ENCODE data around the gene FOXP4.

FOXP4 gene

DNA sequence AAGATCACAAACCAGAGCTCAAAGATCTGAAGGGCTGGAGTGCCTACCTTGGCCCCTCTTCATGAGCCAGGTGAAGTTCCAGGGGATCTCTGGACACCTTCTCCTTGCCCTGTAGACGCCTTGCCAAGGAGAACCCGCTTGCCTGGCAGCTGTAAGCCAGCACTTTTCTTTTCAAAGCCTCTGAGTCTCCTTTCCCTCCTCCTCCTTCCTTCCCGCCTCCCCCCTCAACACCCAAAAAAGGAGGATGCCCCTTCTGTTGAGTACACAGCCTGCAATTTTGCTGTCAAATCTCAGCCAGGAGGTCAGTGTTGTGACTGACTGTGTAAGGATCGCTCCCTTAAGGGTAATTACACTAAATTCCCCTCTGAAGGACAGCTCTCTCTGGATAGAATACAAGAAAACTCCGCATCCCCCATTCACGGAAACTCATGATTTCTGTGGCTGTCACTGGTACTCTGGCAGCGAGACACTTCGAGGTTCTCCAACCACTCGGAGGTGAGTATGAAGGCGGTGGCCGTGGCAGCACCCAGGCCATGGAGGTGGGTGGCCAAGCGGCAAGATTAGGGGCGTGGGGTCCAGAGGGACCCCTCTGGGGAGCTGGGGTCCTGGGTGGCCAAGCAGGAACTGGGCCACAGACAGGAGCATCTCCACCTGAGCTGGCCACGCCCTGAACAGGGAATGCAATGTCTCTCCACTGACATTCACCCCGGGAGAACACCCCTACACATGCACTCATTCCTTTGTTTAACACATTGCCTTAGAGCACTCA lies 23.2 kb upstream of the FOXP4 start:
- DNase-seq: no peak

DNA sequence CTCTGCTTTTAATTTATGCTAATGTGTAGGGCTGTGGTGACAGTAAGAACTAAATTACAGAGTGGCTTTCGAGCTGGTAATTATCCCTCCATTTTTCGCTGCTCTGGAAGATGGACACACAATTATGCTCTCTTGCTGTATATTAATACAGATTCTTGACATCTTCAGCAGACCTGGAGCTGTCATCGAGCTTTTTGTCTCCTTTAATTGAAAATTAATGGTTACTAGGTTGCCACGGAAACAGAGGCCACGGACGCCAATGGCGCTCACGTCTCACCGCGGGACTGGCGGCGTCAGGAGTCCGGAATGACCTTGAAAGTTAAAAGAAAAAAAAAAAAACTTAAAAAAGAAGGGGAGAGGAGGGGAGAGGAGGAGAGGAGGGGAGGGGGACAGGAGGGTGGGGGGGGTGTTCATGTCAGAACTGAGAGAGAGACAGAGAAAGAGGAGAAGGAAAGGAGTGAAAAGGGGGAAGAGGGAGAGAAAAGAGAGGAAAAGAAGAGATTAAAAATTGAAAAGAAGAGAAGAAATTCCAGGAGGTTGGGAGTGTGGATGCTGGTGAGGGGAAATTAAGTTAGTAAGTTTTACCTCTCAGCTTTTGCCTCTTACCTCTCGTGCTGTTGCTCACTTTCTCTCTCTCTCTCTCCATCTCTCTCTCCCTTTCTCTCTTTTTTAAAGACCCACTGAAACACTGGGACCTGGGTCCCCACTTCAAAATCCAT lies 22.1 kb upstream of the FOXP4 start:
- DNase-seq: no peak

DNA sequence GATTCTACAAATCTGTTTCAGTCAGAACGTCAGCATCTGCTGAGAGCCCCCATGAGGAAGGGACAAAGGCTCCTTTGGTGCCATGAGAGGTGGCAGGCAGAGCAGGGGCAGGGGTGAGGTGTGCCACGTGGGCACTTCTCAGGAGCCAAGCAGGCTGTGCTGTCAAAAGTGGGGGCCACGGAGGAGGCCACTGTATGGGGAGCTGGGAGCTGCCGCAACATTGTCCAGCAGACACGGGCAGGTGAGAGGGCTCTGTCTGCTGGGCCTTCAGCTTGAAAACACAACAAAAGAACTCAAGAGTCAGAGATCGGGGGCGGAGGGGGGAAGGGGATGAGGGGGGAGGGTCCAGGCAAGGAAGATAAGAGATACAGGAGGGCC lies 21.6 kb upstream of the FOXP4 start:
- no peak for DNase-seq

DNA sequence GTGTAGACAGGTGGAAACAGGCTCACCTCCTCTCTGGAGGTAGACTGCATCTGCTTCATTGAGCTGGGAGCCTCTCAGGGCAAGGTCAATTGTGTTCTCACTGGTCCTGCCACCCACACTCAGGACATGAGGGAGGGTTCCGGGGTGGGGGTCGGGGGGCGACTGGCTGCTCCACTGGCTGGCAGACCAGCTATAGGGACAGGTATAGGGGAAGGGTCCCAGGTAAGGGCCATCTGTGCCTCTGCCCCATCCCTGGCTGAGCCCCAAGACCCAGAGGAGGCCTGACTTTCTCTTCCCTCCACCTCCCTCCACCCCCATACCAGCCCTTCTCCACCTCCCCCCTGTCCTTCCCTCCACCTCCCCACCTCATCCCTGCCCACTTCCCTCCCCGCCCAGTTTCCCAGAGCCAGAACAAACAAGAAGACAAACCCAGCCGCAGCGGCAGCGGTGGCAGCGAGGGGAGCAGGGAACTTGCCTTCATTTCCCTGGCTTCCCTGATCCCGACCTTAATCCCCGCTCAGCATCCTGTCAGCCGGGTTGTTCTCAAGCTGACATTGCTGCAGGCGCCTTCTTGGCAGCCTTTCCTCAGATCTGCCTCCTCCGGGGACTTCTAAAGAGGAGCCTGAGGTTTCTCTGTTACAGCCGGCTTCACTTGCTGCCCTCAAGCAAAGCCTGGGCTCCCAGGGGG lies 18.3 kb upstream of the FOXP4 start:
- no peak for DNase-seq

DNA sequence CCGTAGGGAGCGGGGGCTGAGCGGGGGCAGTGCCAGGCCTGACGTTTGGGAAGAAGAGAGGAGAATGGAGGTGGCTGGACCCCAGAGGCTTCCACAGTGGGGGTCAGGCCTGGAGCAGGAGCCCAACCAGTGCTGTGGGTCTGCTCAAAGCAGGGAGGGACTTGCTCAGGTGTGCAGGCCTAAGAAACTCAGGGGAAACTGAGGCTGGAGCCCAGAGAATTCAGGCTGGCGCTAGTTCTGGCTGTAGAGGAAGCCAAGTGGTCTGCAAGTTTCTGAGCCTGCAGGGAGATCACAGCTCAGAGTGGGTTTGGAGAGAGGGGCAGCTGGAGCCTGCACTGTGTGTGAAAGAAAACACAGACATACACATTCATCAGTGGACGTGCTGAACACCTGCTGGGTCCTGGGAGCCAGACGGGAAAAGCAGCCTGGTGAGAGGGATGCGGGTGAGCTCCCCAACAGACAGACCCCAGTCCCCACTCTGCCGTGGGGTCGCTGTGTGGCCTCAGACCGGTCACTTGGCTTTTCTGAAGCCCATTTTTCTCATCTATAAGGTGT lies 17.7 kb upstream of the FOXP4 start:
- DNase-seq: no peak

DNA sequence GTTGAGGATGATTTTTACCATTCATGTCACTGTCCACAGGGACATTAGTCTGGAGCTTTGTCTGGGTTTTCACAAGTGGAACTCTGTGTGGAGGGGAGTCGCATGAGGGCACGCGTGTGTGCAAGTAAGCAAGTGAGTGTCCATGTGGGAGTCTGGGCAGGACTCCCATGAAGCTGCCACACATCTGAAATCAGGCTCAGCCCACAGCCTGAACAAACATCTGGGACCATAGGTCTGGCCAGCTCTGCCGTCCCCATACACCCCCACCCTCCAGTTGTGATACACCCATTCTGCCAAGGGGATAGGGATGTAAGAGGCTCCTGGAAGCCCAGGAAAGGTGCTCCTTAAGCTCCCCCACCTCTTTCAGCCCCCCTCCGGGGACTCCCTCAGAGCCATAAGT lies 17.1 kb upstream of the FOXP4 start:
- no peak for DNase-seq

DNA sequence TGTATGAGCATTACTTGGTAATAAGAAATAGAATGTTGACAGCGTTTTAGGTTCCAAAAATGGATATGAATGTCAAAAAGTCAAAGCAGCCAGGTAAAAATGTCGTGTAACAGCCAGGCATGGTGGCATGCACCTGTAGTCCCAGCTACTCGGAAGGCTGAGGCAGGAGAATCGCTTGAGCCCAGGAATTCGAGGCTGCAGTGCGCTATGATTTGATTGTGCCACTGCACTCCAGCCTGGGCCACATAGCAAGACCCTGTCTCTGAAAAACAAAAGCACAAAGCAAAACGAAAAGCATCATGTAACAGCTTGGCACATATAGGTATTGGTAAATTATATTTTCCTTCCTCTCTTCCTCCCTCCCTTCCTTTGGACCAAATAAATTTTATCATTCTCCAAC lies 16.2 kb upstream of the FOXP4 start:
- no peak for DNase-seq

DNA sequence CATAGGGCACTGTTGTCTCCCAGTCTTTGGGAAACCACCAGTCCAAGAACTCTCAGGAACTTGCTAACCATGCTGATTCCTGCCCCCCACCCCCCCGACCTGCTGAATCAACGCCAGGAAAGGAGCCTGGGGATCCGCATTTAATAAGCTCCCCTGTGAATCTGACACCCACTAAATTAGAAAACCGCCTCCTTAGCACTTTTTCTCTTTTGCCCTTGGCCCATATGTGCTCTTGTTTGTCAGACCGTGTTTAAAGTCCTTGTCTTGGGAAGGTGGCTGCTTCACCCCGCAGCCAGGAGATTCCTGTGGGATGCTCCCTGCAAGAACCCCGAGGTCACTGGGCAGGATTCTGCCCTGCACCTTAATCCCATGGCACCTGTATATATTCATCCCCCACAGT lies 15.7 kb upstream of the FOXP4 start:
- DNase-seq: no peak

DNA sequence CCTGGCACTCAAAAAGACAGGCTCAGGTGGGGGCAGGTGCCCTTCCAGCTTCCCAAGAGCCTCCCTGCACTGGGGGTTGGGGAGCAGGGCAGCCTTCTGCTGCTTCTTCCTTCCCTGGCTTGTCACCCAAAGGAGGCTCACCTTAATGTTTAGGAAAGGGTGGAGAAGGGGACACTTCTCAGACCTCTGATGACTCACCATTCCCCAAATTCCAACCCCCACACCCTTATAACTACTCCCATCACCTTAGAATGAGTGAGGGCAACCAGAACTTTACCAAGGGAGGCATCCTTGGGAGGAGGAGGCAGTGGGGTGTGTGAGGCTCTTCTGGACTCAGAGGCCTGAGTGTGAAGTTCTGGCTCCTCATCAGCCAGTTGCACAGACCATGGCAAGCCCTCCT lies 15.2 kb upstream of the FOXP4 start:
- DNase-seq: no peak

DNA sequence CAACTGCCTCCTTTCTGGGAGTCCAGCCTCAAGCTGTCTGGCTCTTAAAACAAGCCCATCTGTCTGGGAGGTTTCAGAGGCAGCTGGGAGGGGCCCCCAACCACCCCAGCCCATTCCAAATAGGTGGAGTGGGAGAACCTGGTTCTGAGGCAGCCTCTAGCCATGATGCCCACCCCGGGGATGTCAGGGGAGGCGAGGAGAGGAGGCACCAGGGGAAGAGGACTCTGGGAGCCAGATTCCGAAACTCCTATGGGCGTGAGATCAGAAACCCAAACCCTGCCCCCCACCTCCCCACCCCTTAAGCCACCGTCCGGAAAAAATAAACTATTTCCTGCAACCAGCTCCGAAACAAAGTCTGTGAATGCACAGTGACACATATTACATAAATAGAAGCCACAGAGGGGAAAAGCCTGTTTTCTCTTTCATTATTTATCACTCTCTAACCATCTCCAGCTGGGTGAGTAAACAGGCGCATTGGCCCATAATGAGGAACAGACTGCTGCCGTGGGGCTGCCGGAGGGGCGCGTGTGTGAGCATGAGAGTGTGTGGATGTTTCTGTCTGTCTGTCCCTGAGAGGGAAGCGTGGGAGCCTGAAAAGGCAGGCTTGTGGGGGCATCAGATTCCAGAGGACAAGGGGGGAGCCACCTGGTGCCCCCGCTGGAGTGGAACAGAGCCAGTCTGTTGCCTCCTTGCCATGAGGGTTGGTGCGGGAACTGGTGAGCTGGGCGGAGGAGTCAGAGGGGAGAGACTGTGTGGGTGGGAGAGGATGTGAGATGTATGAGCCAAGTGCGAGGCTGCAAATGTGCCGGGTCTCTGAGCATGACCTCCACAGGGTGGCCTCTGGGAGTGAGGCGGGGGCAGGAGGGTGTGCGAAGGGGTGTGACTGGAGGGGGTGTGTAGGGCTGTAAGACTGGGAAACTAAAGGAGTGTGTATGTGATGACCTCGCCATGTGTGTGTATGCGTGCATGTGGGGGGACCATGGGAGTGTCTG lies 14.3 kb upstream of the FOXP4 start:
- DNase-seq: no peak

DNA sequence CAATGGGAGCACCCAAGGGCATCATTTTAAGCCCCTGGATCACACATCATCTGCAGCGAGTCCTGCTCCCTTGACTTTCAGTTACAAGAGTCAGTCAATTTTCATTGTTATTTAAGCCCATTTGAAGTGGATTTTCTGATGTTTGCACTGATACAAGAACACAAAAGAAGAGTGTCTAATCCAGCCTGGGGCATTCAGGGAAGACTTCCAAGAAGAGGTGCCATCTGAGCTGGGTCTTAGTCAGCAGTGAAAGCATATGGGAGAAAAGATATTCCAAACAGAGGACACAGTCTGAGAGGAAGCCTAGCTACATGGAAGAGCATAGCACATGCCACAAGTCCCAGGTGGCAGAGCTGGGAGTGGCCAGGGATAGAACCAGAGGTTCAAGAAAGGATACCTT lies 10.4 kb upstream of the FOXP4 start:
- DNase-seq: no peak

DNA sequence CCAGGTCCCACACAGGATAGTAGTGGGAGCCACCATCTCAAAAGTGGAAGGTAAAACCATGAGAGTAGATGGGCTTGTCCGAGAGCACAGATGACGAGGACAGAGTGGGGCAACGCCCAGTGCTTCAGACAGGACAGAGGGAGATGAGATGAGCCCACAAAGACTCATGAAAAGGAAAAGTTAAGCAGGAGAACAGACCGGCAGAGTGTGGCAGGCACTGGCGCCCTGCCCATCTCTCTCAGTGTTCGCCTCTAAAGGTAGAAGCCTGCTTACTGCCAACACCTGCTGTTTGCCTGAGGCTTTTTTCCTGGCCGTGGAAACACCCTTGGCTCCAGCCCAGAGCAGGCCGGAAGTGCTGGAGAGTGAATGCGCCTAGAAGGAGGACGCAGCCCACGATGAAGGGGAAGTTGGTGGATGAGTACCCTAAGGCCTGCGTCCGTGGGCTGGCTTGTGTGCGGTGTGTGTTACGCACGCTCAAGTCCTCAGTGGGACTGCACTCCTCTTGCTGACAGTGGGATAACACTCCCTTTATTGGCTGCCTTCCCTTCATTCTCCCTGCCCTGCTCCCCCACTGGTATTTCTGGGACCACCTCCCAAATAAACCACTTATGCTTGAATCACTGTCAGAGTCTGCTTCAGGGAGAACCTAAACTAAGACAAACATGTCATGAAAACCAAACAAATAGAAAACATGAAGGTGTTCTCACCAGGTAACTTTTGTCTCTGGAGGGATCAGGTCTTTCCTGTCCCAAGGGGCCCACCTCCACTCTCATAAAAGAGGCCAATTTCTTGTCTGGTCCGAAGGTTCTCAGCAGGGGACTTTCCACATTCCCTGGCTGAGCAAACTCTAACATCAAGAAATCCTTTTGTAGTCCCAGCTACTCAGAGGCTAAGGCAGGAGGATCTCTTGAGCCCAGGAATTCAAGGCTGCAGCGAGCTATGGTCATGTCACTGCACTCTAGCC lies 9.1 kb upstream of the FOXP4 start:
- DNase-seq: peak; percentile 23

DNA sequence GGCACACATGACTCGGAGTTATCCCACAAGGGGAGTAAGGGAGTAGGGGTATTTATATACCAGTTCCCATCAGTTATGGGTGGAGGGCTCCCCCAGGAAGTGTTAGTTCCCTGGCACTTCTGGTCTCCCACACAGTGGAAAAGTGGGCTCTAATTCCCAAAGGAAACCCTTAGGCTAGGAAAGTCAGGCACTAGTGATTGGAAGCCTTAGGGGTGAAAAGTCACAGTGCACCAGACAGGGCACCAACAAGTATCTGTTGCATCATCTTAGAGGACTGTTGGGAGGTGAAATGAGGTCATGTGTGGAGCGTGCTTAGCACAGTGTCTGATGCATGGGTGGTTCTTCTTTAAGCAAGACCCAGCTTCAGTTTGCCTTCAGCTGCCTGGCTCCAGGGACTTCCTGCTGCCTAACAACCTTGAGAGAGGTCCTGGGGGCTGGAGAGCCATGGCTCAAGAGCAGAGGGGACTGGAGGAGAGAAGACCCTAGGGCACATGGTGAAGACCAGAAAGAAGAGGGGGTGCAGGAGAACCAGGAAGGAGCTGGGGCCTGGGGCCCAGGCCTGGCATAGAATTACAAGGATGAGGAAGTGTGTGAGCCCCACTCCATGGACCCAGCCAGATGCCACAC lies 7.5 kb upstream of the FOXP4 start:
- DNase-seq: no peak

DNA sequence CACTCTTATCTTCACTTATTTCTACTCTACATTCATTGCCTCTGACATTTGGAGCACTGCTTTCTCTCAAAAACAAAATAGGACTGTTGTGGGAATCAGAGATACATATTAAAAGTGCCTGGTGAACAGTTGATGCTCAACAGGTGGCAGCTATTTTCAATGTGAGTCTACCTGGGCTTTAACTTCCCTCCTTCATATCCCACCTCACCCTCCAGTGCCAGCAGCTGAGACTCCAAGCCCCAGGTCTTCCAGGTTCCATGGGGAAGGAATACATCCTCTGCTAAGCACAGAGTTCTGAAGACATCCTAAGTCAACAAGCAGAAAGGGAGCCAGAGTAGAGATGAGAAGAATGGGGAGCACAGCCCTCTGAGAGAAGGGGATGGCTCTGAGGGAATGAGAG lies 7.0 kb upstream of the FOXP4 start:
- no peak for DNase-seq

DNA sequence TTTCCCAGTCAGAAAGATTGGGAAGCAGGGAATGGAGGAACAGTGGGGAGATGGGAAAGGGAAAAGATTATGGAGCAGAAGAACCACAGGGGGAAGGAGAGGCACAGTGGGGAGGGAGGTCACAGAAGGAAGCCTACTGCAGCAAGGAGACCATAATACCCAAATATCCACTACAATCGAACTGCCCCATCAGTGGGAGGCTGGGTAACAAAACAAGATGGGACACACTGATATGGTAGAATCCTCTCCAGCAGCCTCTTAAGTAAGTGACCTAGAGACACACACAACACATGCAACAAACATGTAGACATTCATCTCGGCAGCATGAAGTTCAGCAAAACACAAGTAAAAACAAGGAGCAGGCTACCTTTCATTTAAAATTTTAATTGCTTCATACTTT lies 4.8 kb upstream of the FOXP4 start:
- DNase-seq: no peak

DNA sequence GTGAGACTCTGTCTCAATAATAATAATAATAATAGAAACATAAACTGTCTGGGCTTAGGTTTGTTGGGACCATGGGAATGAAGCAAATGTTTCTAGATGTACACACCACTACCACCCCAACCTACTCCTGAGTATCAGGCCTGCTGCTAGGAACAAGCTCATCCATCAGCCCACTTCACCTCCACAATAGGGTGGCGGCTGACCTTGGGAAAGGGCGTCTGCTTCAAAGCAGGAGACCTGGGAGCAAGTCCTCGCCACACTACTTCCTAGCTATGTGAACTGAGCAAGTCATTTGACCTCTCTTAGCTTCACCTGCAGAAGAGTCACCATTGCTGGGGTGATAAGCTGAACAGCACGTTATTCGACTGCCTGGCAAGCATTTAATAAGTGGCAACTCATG lies 3.1 kb upstream of the FOXP4 start:
- no peak for DNase-seq

DNA sequence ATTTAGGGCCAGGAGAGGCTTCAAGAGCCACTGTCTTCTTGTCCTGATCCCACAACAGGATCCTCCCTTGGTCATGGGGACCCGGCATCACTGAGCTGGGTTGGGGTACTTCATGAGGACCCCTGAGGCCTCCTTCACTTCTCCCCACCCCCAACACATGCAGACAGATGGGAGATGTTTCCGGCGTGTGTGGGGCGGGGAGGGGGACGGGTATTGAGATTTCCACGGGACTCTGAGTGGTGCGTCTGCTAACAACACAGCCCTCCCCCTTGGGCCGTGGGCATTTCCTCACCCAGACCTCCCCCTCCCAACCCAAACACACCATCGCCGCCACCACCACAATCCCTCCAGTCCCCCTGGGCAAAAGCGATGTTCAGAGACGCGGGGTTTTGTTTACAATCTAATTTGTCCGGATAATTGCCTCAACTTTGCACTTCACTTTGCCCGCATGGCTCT lies 906 bp upstream of the FOXP4 start:
- DNase-seq: no peak

DNA sequence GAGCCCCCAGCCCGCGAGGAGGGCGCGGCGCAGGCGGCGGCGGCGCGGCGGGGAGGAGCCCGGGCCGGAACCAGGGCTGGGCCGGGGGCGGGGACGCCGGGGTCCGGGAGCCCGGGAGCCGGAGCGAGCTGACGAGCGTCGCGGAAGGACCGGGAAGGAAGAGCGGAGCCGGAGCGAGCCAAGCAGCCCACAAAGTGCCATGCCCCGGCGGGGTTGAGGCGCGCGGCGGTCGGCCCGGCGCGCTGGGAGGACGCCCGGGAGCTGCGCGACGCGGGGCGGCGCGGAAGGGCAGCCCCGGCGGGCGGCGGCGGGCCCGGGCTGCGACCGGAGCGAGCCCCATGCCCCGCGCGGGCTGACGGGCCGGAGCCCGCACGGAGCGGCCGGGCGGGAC lies 289 bp downstream of the FOXP4 start:
- DNase-seq: no peak

DNA sequence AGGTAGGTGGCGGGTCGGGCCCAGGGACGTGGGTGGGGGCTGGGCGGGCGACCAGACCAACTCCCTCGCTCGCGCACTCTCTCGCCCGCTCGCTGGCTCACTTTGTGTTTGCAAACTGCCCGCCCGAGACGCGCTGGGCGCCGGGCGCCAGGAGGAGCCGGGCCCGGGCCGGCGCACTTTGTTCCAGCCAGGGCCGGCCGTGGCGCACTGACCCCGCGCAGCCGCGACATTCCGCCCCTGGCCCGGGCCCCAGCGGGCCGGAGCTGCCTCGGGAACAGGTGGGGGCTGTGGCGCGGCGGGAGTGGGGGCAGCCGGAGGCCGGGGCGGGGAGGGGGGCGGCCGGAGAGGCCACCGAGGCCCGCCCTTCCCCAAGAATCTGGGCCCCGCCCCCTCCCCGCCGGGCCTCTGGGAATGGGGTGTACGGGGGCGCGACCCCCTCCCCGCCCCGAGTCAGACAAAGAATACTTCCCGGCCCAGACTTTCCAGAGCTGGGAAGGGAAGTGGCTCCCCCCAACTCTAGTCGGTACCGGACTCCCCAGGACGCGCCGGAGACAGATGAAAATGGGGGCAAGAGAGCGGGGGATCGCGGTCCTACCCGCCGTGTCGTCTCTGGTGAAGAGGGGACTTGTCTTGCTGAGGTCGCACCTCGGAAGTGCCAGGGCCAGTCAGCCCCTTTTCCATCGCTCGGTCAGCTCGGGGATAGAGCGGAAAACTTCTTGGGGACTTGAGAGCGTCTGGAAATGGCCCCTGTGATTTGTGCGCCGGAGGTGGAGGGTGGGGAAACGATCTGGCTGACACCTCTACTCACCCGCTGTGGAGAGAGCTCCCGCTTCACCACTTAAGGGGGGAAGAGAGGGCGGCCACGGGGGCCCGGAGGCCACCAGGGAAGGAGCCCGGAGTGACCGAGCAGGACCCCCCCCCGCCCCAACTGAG lies 951 bp downstream of the FOXP4 start:
- DNase-seq: no peak

DNA sequence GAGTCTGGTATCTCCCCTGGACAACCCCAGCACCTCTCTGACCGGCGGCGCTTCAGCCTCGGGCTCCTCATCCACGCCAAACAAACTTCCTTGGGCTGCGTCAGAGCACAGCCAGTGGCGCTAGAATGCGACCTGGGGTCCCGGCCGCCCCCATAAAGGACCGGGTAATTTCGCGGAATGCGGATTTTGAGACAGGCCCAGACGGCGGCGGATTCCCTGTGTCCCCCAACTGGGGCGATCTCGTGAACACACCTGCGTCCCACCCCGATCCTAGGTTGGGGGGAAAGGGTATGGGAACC lies 1.6 kb downstream of the FOXP4 start:
- no peak for DNase-seq
